Measurements from ENCODE around the gene TSSC4.

TSSC4 gene

GRCh38 chr11:2435288-2436012 lies 34.9 kb downstream of the TSSC4 start:
- no peak for DNase-seq (ENCODE audit: low read depth)

GRCh38 chr11:2436013-2436520 lies 35.5 kb downstream of the TSSC4 start:
- no peak for DNase-seq (ENCODE audit: low read depth)

DNA sequence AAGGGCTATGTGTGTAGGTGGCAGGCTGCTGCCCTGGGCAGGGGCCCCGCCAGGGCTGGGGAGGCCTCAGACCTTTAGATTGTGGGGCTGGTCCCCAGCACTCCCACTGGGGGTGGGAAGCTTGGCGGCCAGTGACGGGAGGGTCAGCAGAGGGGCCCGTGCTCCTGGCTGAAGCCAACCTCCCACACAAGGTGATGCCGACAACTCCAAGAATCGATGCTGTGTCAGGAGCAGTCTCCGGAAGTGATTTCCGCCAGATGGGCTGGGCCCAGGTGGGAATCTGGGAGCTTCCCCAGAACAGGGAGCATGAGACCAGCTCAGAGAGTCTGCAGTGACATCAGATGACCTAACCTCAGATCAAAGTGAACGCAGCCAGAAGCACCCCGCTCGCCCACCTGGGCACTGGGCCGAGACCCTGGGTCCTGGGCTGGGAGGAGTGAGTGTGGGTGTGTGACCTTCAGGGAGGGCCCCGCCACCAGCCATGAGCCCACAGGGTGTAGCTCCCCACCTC lies 36.0 kb downstream of the TSSC4 start:
- DNase-seq (ENCODE audit: low read depth) = no peak

DNA sequence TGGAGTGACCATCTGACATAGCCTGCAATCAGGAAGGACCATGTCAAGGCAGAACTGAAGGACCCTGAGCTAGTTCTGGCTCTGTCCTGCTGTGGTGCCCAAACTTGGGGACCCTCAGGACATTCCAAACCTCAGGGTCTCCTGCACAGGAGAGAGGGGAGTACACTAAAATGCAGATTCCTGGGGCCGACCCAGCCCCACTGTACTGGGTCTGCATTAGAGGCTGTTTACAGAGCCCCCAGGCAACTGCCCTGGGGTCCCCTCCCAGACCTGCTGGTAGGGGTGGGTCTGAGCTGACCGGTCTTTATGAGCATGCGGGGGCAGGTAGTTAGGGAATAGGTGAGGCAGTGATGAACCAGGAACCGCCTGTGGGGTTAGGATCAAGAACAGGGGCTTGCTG lies 37.0 kb downstream of the TSSC4 start:
- DNase-seq (ENCODE audit: low read depth) = no peak

GRCh38 chr11:2439820-2440219 lies 39.3 kb downstream of the TSSC4 start:
- DNase-seq (ENCODE audit: low read depth) = no peak

DNA sequence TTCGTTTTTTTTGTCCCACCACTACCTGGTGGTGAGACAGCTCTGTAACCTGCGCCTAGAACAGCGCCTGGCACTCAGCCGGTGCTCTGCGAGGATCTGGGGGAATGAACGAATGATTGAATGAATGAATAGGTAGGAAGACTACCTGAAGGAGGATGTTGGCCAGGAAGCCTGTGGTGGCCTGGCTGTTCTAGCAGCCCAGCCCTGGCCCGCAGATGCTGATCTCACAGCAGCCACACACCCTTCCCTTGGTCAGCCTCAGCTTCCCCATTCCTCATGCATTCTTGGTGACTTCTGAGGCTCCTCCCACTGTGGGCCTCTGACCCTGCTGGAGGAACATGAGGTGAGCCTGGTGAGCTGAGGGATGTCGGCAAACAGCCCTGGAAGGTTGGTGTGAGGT lies 40.1 kb downstream of the TSSC4 start:
- no peak for DNase-seq (ENCODE audit: low read depth)

DNA sequence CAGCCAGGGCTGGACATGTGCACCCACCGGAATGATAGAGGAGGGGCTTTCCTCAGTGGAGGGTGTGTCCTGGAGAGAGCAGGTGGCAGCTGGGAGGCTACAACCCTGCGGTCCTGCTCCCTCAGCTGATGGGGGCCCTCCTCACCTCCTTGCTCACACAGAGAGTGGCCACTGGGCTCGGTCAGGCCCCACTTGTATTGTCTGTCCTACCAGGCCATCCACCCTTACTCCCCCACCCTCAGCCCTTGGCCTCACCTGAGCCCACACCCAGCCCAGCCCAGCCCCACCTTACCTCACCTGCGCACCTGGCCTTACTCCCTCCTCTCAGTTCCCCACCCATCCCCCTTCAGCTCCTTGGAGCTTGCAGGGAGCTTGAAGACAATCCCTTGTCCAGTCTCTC lies 40.6 kb downstream of the TSSC4 start:
- no peak for DNase-seq (ENCODE audit: low read depth)

GRCh38 chr11:2442589-2442988 lies 42.0 kb downstream of the TSSC4 start:
- no peak for DNase-seq (ENCODE audit: low read depth)

DNA sequence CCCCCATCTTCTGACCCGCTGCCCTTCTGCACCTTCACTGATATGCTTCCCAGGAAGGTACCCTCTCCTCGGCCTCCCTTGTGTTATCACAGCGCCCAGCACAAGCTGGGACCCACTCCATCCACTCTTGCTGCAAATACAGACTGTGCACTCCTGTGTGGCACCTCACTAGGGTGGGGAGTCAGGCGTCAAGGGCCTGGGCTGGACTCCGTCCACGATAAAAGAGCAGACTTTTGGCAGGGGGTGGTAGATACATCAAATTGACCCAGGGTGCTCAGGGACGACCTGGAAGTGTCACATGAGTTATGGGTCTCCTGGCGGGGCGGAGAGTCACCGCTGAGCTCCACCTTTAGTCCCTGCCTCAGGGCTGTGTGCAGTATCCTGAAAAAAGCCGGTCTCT lies 42.9 kb downstream of the TSSC4 start:
- DNase-seq (ENCODE audit: low read depth) = no peak

GRCh38 chr11:2443881-2444820 lies 43.6 kb downstream of the TSSC4 start, which contains the start of gene TRPM5:
TSS of gene TRPM5 (minus strand) at chr11:2444514. CDS start at chr11:2423036, 21,478 bp downstream.
- DNase-seq (ENCODE audit: low read depth) = peak; percentile 64

GRCh38 chr11:2444821-2445745 lies 44.5 kb downstream of the TSSC4 start, which contains the start of gene KCNQ1:
TSS of gene KCNQ1 (plus strand) at chr11:2445008. CDS start at chr11:2445099, 91 bp downstream.
- peak; percentile 69 for DNase-seq (ENCODE audit: low read depth)

GRCh38 chr11:2445746-2446551 lies 45.4 kb downstream of the TSSC4 start:
- DNase-seq (ENCODE audit: low read depth) = no peak

- no peak for DNase-seq (ENCODE audit: low read depth)
Observed at GRCh38 chr11:2446590-2447252, 46.2 kb downstream of the TSSC4 start.

DNA sequence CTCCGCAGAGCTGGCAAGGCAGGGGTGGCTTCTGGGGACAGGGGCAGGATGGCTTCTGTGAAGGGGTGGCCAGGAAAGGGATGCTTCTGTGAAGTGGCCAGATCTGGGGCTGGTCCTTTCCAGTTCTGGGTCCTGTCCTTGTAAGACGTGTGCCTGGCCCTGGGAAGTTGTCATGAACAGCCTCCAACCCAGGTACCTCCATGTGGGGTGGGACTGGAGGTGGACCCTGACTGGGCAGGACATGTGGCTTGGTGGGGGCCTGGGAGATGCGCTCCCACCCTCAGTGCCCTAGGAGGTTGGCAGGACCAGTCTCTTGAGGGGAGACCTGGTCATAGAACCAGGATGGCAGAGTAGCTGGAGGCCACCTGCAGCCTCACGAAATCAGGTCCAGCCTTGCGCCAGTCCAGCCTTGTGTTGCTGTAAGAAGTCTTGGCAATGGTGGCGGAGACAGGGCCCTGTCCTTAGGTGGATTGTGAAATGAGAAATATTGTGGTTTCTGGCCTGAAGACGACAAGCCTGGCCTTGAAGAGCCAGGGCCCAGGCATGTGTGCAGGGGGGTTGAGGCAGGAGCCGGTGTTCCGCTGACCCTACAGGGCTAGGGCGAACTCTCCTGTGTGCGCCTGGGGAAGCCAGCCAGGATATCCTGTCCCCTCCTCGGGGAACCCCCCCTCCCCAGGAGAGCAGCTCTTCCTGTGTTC lies 46.9 kb downstream of the TSSC4 start:
- DNase-seq (ENCODE audit: low read depth) = no peak

DNA sequence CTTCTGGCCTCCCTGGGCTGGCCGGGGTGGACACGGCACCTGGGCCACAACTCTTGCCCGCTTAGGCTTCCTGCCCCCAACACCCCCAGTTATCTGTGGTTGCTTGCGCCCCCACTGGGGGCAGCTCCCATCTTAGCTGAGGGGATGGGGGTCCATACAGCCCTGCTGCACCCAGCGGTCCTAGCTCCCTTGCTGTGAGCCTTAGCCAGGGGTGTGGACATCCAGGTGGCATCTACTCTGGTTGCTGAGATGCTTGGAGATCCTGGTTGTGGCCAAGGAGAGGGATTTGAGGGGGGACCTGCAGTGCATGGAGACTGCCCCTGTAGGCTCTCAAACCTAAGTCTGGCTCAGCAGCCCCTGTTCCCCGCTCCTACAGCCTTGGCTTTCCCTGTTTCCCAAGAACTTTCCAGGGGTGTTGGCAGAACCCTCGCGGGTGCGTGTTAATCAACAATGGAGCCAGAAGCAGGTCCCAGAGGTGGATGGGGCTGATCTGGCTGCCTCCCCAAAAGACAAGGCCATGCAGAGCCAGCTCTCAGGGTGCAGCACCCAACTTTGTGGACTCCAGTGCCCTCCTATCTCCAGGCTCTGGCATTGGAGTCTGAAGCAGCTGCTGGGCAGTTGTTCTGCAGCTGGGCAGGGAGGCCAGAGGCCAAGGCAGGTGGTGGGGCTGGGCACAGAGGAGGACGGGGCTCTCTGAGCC lies 47.6 kb downstream of the TSSC4 start:
- no peak for DNase-seq (ENCODE audit: low read depth)

- DNase-seq (ENCODE audit: low read depth) = no peak
Observed at GRCh38 chr11:2448661-2449547, 48.4 kb downstream of the TSSC4 start.

- DNase-seq (ENCODE audit: low read depth) = no peak
Observed at GRCh38 chr11:2449548-2450320, 49.2 kb downstream of the TSSC4 start.

Measured in activated T-cell treated with anti-CD3 and anti-CD28 coated beads for 48 hours (primary cell).